ENCODE results near the gene MPV17. TPM values are rescaled to one million over a fixed set of nuclear protein-coding genes. Genes with fewer than 3 reads are reported as not detected.
"Not testable (repeated sequence)": the region's sequence is repeated elsewhere in the genome, so short reads cannot be mapped to it uniquely, and the experiment has no call there.

The MPV17 gene
- total RNA-seq, 1 donor from 2014 or later = 79.2 TPM

DNA sequence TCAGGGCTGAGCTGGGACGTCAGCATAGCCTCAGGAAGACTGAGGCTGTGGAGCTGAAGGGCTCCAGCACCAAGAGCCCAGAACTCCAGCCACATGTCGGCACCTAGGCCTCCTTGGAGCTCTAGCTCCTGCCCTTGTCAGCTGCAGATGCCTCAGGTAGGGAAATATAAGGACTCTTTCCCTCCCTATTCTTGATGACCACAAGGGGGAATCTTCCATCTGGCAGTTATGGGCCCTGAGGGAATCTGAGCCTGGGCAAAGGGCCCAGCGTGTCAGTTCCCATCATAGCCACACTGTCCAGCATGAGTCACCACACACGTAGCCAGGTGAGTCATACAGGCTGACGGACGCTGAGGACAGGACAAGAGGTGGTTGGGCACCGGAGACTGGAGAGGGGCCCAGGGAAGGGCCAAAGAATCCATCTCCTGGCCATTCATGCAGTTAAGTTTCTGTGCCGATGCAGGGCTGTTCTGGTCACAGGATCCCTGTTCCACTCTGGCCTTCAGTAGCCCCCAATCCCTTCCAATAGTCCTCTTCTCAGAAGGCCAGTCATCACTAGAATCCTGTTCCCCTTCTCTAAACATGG, 1.8 kb downstream of the MPV17 start:
- TF ChIP-seq CTCF (IDR thresholded peaks at IDR 0.05) = no peak
- Histone ChIP-seq H3K4me3 (no peak overlapping the region), H3K27ac (peak overlapping the region; percentile 99), H3K9me3 (no peaks in the 10 kb centered on the region), H3K27me3 (ENCODE audit: low read depth) (no peaks in the 10 kb centered on the region), H3K36me3 (peaks cover 11% of the 10 kb centered on the region), H3K4me1 (peaks cover 25% of the 10 kb centered on the region)
- ATAC-seq = peak; percentile 49 to 63
- intact Hi-C loops (cut with DNase I) = no loop called here
- peak; percentile 61 for DNase-seq

DNA sequence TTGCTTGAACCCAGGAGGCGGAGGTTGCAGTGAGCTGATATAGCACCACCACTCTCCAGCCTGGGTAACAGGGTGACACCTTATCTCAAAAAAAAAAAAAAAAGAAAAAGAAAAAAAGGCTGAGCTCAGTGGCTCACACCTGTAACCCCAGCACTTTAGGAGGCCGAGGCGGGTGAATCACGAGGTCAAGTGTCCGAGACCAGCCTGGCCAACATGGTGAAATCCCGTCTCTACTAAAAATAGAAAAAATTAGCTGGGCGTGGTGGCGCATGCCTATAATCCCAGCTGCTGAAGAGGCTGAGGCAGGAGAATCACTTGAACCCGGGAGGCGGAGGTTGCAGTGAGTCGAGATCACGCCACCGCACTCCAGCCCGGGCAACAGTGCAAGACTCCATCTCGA, 3.1 kb downstream of the MPV17 start:
- H3K27me3 ChIP-seq (ENCODE audit: low read depth); H3K4me3 ChIP-seq; intact Hi-C loops (cut with DNase I); DNase-seq; H3K27ac ChIP-seq; ATAC-seq; H3K9me3 ChIP-seq: not testable (repeated sequence)
- Histone ChIP-seq H3K36me3 (peaks cover 14% of the 10 kb centered on the region), H3K4me1 (peaks cover 25% of the 10 kb centered on the region)

- H3K4me1 ChIP-seq = peaks cover 9% of the 10 kb centered on the region
- no peaks in the 10 kb centered on the region for H3K27me3 ChIP-seq (ENCODE audit: low read depth)
- TF ChIP-seq CTCF (IDR thresholded peaks at IDR 0.05) = no peak
- peak in 1 of 2 donors; percentile 9 for ATAC-seq
- no peak overlapping the region for H3K4me3 ChIP-seq
- H3K9me3 ChIP-seq = no peaks in the 10 kb centered on the region
- H3K36me3 ChIP-seq = peaks cover 20% of the 10 kb centered on the region
- intact Hi-C loops (cut with DNase I) = no loop called here
- DNase-seq = no peak
- no peak overlapping the region for H3K27ac ChIP-seq
Measured at GRCh38 chr2:27316655-27317412, 6.1 kb downstream of the MPV17 start.

- Histone ChIP-seq H3K36me3 (peaks cover 29% of the 10 kb centered on the region), H3K9me3 (no peaks in the 10 kb centered on the region)
Measured at GRCh38 chr2:27315122-27315521, 7.8 kb downstream of the MPV17 start.

GRCh38 chr2:27314709-27315108, 8.2 kb downstream of the MPV17 start:
- Histone ChIP-seq H3K9me3 (no peaks in the 10 kb centered on the region), H3K4me1 (peaks cover 5% of the 10 kb centered on the region), H3K36me3 (peaks cover 32% of the 10 kb centered on the region), H3K4me3 (no peak overlapping the region), H3K27me3 (ENCODE audit: low read depth) (no peaks in the 10 kb centered on the region), H3K27ac (no peak overlapping the region)
- intact Hi-C loops (cut with DNase I) = no loop called here
- TF ChIP-seq CTCF (IDR thresholded peaks at IDR 0.05) = no peak
- DNase-seq = peak; percentile 25
- ATAC-seq = no peak

More at GRCh38 chr2:27315122-27315521, 7.8 kb downstream of the MPV17 start:
- intact Hi-C loops (cut with DNase I) = no loop called here
- Histone ChIP-seq H3K4me3 (no peak overlapping the region), H3K27me3 (ENCODE audit: low read depth) (no peaks in the 10 kb centered on the region), H3K4me1 (peaks cover 5% of the 10 kb centered on the region), H3K27ac (no peak overlapping the region)
- DNase-seq = no peak
- no peak for ATAC-seq
- TF ChIP-seq CTCF (IDR thresholded peaks at IDR 0.05) = no peak
